Cardiac muscle cell (in vitro differentiated cells and primary cell): ENCODE data around the gene GABBR2. TPM values are rescaled to one million over a fixed set of nuclear protein-coding genes. Genes with fewer than 3 reads are reported as not detected.
A peak's percentile ranks its signal among the peaks of the same experiment; 100 is the strongest.

Source experiments
- DNase-seq, 2 donors: peaks; one replicate each; pipeline versions ENCODE4 v3.0.0 to v3.0.0-alpha.2; 2010 to 2017; ENCODE audit warnings: low read depth in 1 of 2, low spot score in 1 of 2
- H3K27ac ChIP-seq: fragments of 200-600 bp; sonication (generic); 2 replicates; pipeline ENCODE4 v1.5.1; 2016
- H3K27me3 ChIP-seq: fragments of 200-600 bp; sonication (generic); 2 replicates; pipeline ENCODE4 v1.6.0; 2016; ENCODE audit warnings: control low read depth
- H3K36me3 ChIP-seq: fragments of 200-600 bp; sonication (generic); 2 replicates; pipeline ENCODE4 v1.5.1; 2016; ENCODE audit warnings: control low read depth
- H3K4me1 ChIP-seq: fragments of 200-600 bp; sonication (generic); 2 replicates; pipeline ENCODE4 v1.8.1; 2017; ENCODE audit warnings: low read depth, mild to moderate bottlenecking, mixed run types
- H3K4me3 ChIP-seq: fragments of 200-600 bp; sonication (generic); 2 replicates; pipeline ENCODE4 v1.5.1; 2016; ENCODE audit warnings: mild to moderate bottlenecking
- H3K9me3 ChIP-seq: fragments of 200-600 bp; sonication (generic); 2 replicates; pipeline ENCODE4 v1.5.1; 2017; ENCODE audit warnings: low read depth, mild to moderate bottlenecking, control low read depth
- CTCF ChIP-seq: IDR thresholded peaks from 2 replicates; pipeline ENCODE4 v1.5.1; 2012; ENCODE audit warnings: low read depth, mild to moderate bottlenecking, low read length
- polyA plus RNA-seq: library from polyadenylated mRNA; unstranded; fragments of >200 nt; fragmentation: Nextera tagmentation; extraction: Ambion mirVana; gene quantifications from 2 replicates; pipeline ENCODE4 v1.2.1, GENCODE V29; 2016
- total RNA-seq: library from RNA; depleted of rRNA; stranded (reverse); fragments of >200 nt; gene quantifications from 2 replicates; pipeline ENCODE4 v1.2.3, GENCODE V29; 2016

The GABBR2 gene
- total and polyA plus RNA-seq, 2 experiments from 2014 or later: 0.06 TPM; not detected in 1

GRCh38 chr9:98532147-98532546 lies 176.6 kb downstream of the GABBR2 start:
- no peak overlapping the region for H3K27ac ChIP-seq
- DNase-seq: no peak
- H3K36me3 ChIP-seq: no peaks in the 10 kb centered on the region
- no peaks in the 10 kb centered on the region for H3K4me1 ChIP-seq
- TF ChIP-seq CTCF: no peak
- H3K27me3 ChIP-seq: no peaks in the 10 kb centered on the region
- H3K4me3 ChIP-seq: no peak overlapping the region
- H3K9me3 ChIP-seq: no peaks in the 10 kb centered on the region

GRCh38 chr9:98530806-98531386 lies 177.8 kb downstream of the GABBR2 start:
- Histone ChIP-seq H3K4me1 (no peaks in the 10 kb centered on the region), H3K4me3 (no peak overlapping the region), H3K27me3 (no peaks in the 10 kb centered on the region), H3K27ac (no peak overlapping the region), H3K9me3 (no peaks in the 10 kb centered on the region), H3K36me3 (no peaks in the 10 kb centered on the region)
- DNase-seq: no peak
- no peak for TF ChIP-seq CTCF

GRCh38 chr9:98530275-98530674 lies 178.5 kb downstream of the GABBR2 start:
- no peak overlapping the region for H3K27ac ChIP-seq
- no peak for TF ChIP-seq CTCF
- no peaks in the 10 kb centered on the region for H3K36me3 ChIP-seq
- no peaks in the 10 kb centered on the region for H3K9me3 ChIP-seq
- no peak for DNase-seq
- no peaks in the 10 kb centered on the region for H3K27me3 ChIP-seq
- no peaks in the 10 kb centered on the region for H3K4me1 ChIP-seq
- no peak overlapping the region for H3K4me3 ChIP-seq

GRCh38 chr9:98529841-98530240 lies 178.9 kb downstream of the GABBR2 start:
- Histone ChIP-seq H3K27ac (no peak overlapping the region), H3K4me3 (no peak overlapping the region), H3K27me3 (no peaks in the 10 kb centered on the region), H3K9me3 (no peaks in the 10 kb centered on the region), H3K36me3 (no peaks in the 10 kb centered on the region), H3K4me1 (no peaks in the 10 kb centered on the region)
- TF ChIP-seq CTCF: no peak
- DNase-seq: no peak

GRCh38 chr9:98523231-98523901 lies 185.4 kb downstream of the GABBR2 start:
- Histone ChIP-seq H3K27me3 (no peaks in the 10 kb centered on the region), H3K36me3 (no peaks in the 10 kb centered on the region), H3K4me3 (no peak overlapping the region), H3K4me1 (no peaks in the 10 kb centered on the region), H3K27ac (no peak overlapping the region), H3K9me3 (no peaks in the 10 kb centered on the region)
- peak; percentile 18 to 62 for DNase-seq
- peak; percentile 60 for TF ChIP-seq CTCF
